Measurements from ENCODE around the gene BET1. TPM values are rescaled to one million over a fixed set of nuclear protein-coding genes. Genes with fewer than 3 reads are reported as not detected.

Gene BET1
- polyA plus RNA-seq, 4 donors, result 41.3 to 65.2 (median 47.3) TPM

DNA sequence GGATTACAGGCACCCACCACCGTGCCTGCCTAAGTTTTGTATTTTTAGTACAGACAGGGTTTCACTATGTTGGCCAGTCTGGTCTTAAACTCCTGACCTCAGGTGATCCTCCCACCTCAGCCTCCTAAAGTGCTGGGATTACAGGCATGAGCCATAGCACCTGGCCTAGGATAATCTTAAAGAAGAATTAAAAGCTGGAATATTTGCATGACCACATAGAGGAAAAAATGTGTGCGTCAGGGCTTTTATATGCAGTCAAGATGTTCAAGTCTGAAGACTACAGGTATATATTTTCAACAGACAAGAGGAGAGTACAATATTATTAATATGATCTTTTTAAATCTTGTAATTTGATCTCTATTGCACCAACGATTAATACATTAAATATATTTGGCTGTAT is 43.2 kb downstream of the BET1 start:
- no peak for DNase-seq (ENCODE audit: low read depth in 4 of 4, low spot score in 3 of 4)

DNA sequence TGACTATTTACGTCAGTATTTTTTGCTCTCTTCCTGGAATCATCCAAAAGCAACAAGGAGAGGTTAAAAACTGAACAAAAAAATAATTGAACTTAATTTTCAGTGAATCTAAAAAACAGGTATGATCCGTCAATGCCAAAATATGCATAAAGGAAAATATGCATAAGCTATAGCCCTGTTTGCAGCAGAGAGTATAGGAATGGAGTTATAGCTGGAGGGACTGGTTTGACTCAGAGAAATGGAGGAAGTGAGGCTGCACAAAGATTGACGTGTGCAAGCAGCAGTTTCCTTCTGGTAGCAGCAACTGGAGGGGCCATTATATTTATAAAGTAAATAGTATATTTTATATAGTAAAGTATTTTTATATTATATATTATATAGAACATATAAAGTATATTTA is 45.5 kb downstream of the BET1 start:
- no peak for DNase-seq (ENCODE audit: low read depth in 4 of 4, low spot score in 3 of 4)

DNA sequence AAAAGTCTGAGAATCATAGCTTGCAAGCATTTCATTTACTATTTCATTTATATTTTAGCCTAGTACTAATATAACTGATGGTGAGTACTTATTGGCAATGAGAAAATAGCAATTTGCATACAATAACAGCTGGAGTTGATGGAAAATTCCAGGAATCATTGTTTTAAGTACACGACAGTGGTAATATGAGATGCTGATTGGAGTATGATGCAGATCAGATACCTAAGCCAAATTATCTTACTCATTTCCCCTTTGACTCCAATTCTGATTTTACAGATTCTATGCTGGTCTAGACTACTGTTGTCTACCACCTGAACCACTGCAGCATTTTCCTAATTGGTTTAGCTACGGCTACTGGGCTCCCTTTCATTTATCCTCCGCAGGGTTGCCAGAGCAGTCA is 45.9 kb downstream of the BET1 start:
- DNase-seq (ENCODE audit: low read depth in 4 of 4, low spot score in 3 of 4), result no peak

DNA sequence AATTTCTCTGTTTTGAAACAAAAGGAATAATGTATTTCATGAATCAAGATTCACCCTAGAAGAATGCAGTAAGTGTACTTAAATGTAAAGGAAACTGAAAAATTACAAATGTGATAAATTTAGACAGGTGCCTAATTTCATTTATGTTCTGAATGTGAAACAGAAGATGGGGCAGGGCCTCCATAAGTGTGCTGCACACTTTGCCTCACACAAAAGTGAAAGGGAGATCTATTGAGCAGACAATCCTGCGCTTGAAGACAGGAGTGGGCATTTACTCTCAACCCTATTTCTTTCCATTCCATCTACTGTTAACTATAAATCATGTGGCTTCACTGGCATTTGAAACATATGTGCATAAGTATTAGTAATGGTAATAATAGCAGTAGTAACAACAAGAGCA is 46.4 kb downstream of the BET1 start:
- no peak for DNase-seq (ENCODE audit: low read depth in 4 of 4, low spot score in 3 of 4)

DNA sequence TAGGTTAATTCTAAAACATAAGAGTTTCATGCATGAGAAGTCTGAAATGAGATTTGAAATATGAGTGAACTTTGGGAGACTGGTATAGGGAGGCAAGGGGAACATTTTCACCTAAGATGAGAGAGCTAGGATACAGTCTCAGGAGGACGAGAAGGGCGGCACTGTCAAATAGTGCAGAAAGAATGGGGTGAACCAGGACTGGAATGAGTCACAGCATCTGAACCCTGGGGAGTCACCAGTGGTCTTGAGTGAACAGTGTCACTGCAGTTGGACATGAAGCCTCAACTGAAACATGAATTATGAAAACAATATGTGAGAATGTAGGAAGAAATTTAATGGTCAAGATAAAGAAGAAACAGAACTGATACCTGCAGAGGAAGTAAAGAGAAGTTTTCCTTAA is 48.9 kb downstream of the BET1 start:
- DNase-seq (ENCODE audit: low read depth in 4 of 4, low spot score in 3 of 4), result no peak

DNA sequence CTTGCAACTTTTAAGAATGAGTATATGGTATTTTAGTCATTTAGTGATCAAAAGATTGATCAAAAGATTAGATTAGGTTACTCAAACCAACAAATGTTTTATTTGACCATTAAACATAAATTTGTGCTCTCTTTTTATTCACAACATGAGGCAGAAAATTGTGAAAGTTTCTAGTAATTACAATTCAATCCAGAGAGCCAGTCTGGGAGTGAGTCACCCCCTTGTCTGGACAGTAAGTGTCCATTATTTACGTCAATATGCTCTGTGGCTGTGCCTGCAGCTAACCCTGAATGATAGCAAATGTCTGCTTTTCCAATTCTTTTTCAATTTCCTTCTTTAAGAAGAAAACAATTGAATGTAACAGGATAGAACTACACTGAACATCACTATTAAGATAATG is 54.7 kb downstream of the BET1 start:
- no peak for DNase-seq (ENCODE audit: low read depth in 4 of 4, low spot score in 3 of 4)

DNA sequence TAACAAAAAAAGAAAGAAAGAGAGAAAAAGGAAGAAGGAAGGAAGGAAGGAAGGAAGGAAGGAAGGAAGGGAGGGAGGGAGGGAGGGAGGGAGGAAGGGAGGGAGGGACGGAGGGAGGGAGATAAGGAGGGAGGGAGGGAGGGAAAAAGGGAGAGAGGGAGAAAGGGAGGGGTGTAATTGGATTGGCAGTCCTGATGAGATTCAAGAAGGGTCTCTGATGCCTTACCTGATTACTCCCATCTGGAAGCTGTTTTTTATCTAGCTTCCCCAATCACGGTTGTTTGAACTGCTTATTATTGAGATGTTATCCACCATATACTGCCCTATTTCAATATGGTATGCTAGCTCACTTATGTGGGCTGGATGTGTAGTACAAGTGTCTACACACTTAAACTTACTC is 55.3 kb downstream of the BET1 start:
- DNase-seq (ENCODE audit: low read depth in 4 of 4, low spot score in 3 of 4), result no peak

DNA sequence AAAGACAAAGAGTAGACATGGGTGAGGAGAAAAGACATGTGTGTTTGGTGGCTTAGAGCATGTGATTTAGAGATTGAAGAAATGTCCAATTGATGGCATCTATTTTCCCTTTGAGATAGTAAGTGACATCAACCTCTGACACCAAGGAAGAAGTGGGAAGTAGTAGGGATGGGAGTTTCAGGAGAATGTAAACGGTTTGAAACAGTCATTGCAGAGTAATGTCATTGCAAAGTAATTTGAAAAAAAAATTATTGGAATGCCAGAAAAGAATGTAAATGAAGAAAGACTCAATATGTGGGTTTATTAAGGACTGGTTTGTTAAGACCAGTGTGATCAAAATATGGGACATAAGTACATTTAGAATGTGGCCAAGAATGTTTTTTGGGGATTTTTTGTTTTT is 56.0 kb downstream of the BET1 start:
- no peak for DNase-seq (ENCODE audit: low read depth in 4 of 4, low spot score in 3 of 4)

DNA sequence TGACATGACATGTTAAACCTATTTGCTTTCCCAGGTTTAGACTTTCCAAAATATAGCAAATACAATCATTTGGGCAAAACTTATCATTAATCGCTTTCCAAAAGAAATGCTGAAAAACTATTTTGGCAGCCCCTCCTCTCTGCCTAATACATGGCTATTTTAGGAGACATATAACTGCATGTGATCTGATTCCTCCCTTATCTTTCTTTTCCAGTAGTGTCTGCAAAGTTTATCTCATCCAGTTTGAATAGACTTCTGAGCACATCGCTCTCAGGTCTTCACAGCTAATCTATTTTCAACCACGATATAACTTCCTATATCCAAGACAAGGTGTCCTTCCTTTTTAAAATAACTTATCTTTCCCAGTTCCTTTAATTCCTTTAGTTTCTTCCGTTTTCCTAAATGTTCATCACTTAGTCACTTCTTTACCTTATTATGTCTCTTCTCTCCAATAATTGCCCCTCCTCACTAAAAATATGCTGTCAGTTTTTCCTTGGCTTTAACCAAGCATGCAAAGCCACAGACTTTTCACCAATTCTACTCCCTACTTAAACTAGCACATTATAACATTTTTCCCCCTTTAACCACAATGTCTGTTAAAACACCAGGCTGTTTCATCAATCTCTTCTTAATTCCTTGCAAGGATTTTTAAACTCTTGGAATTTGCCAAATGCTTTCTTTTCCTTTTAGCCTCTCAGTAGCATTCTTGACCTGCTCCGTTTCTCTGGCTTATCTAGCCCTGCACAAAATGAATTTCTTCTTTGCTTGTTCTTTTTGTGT is 58.2 kb downstream of the BET1 start:
- DNase-seq (ENCODE audit: low read depth in 4 of 4, low spot score in 3 of 4), result no peak

DNA sequence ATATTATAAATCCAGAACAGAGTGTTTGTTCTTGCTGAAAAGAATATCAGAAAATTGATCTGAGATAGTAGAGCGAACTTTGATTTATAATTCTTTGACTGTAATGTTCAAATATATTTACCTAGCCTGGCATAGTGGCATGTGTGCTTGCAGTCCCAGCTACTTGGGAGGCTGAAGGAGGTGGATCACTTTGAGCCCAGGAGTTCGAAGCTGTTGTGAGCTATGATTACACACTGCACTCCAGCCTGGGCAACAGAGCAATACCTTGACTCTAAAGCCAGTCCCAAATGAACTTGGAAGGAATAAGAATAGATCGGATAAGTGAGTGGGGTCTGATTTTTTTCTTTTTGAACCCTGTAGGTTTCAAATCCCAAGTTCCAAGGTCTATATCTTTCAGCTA is 59.1 kb downstream of the BET1 start:
- DNase-seq (ENCODE audit: low read depth in 4 of 4, low spot score in 3 of 4), result no peak

DNA sequence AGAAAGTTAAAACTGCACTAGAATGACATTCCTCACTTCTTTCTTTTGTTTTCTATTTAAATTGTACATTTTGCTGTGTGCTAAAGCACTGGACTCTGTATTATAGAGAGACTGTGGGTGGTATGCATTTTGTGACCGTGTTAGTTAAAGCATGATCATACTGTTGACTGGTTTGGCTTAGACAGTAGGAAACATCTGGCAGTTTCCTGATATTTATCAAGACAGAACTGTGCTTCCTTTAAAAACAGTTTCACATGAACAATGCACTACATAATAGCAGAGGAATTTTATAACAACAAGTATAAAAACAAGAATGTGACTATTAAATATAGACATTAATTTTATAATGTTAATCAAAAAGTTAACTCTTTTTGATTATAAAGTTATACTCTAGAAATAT is 59.5 kb downstream of the BET1 start:
- DNase-seq (ENCODE audit: low read depth in 4 of 4, low spot score in 3 of 4), result no peak

DNA sequence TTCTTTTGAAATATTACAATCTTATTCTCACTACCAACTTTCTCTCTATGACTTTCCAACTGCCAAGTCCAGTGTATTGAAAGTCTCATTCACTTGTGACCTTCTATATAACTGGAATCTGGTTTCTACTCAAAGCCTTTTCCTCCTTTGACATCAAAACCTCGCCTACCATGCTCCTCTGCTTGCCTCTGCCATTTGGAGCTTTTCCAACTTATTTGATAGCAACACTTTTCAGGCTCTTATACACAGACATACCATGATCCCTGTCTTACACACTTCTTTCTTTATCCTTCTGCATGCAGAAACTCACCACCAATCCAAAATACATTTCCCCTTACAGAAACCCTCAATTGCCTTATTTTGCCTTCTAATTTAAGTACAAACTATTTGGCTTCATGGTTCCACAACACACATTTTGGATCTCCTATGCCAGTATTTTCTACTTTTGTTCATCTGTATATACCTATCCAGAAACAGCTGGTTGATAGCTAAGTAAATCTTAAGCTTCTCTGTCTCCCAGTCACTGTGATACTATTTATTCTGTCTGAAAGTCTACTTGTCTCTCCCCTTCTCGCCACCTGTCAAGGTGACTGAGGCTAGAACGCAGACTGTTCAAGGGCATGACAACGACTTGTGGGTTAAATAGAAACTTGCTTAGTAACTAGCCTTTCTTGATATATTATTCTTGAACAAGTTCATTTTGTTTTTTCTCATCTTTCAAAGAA is 60.2 kb downstream of the BET1 start:
- no peak for DNase-seq (ENCODE audit: low read depth in 4 of 4, low spot score in 3 of 4)

Other genes starting within 250 kb of the BET1 start
- 10 to 100 TPM in 3 of 4 donors, 1 to 10 TPM in 1; 7.8 to 18.0 (median 14.3) TPM for gene TFPI2, start 113.6 kb downstream of the BET1 start, polyA plus RNA-seq (ENCODE audit: insufficient read length in 4 of 4)
- gene GNGT1, start 97.8 kb downstream of the BET1 start, polyA plus RNA-seq (ENCODE audit: insufficient read length in 4 of 4), result under 1 TPM in 1 of 4 donors, not detected in 3; 0.26 TPM
- gene GNG11, start 82.6 kb downstream of the BET1 start, polyA plus RNA-seq (ENCODE audit: insufficient read length in 4 of 4), result 10 to 100 TPM; 32.2 to 57.7 (median 39.6) TPM

Measured in left renal pelvis (tissue), 4 donors.